Measurements from ENCODE around the gene YPEL2. TPM values are rescaled to one million over a fixed set of nuclear protein-coding genes. Genes with fewer than 3 reads are reported as not detected.

YPEL2 gene
- total and polyA plus RNA-seq, 2 of the 13 experiments (the other 11 are each of a cell fraction or from before 2014, with no cell fraction given): 8.5 to 21.1 TPM

GRCh38 chr17:59380474-59380873, 49.0 kb downstream of the YPEL2 start:
- Histone ChIP-seq H3K4me1 (ENCODE audit: insufficient read depth, low read length) (peaks cover 18% of the 10 kb centered on the region), H3K9me3 (ENCODE audit: low read length) (no peaks in the 10 kb centered on the region), H4K20me1 (ENCODE audit: insufficient read depth, low read length) (no peaks in the 10 kb centered on the region), H3K27me3 (ENCODE audit: control insufficient read depth in 1 of 2, insufficient read depth in 2 of 2, low read length in 2 of 2) (no peaks in the 10 kb centered on the region), H2AFZ (ENCODE audit: low read length) (no peak overlapping the region), H3K4me2 (ENCODE audit: low read depth, low read length) (no peak overlapping the region), H3K36me3 (replicated peaks in 1 of 2; ENCODE audit: control insufficient read depth in 1 of 2, insufficient read depth in 2 of 2, low read length in 2 of 2) (peaks cover 0 to 6% of the 10 kb centered on the region in 2 experiments; a peak in 4 of 5 replicates), H3K27ac (ENCODE audit: extremely low read length, insufficient read depth, low read length) (no peak overlapping the region), H3K79me2 (ENCODE audit: insufficient read depth, low read length) (no peaks in the 10 kb centered on the region), H3K9ac (ENCODE audit: insufficient read depth, low read depth, low read length) (no peak overlapping the region), H3K4me3 (replicated peaks in 1 of 3; ENCODE audit: insufficient read depth in 1 of 3, low read depth in 2 of 3, low read length in 3 of 3) (no peak overlapping the region)
- FAIRE-seq (no peak), ATAC-seq (no peak), DNase-seq (ENCODE audit: low spot score) (no peak)
- BruUV-seq (replicated peaks): no TSS peak
- ChIA-PET CTCF (ENCODE audit: low intra/inter-chr PET ratio, low total read pairs) (no interaction called here), POLR2A (interaction anchor here (0.6 to 1.3 kb wide), 2 partner anchors 11 to 55 kb away, joined by 3 to 4 read pairs; no protein-coding TSS in a partner anchor)
- no peak for TF ChIP-seq RAD51 (IDR thresholded peaks at IDR 0.05; ENCODE audit: borderline replicate concordance)
- no peak for TF ChIP-seq RAD21 (CRISPR knock-in tag; IDR thresholded peaks at IDR 0.05)
- no peak for TF ChIP-seq ZNF530 (CRISPR knock-in tag; IDR thresholded peaks at IDR 0.05; ENCODE audit: low read depth)
- TF ChIP-seq GATA4 (IDR thresholded peaks at IDR 0.05; ENCODE audit: borderline replicate concordance, low read depth): no peak
- no peak for TF ChIP-seq THAP9 (CRISPR knock-in tag; IDR thresholded peaks at IDR 0.05; ENCODE audit: borderline replicate concordance)
- no peak for TF ChIP-seq ZNF841 (CRISPR knock-in tag; IDR thresholded peaks at IDR 0.05; ENCODE audit: borderline replicate concordance)
- TF ChIP-seq ZBTB46 (CRISPR knock-in tag; IDR thresholded peaks at IDR 0.05; ENCODE audit: borderline replicate concordance): no peak
- no peak for TF ChIP-seq ASH2L (IDR thresholded peaks at IDR 0.05; ENCODE audit: insufficient read length, low read depth, low read length)
- TF ChIP-seq CCDC6 (CRISPR knock-in tag; IDR thresholded peaks at IDR 0.05): no peak
- TF ChIP-seq RORA (CRISPR knock-in tag; IDR thresholded peaks at IDR 0.05): no peak
- TF ChIP-seq DDIT3 (CRISPR knock-in tag; IDR thresholded peaks at IDR 0.05): no peak
- 97% methylated on average over 3 of the region's 3 CpGs for WGBS (ENCODE audit: low lambda C conversion rate)
- in situ Hi-C loops (cut with HindIII; ENCODE audit: extremely low pct_ligation_motif_present, low pct_unique_long_range_greater_than_20kb) (no loop called here), intact Hi-C loops (cut with micrococcal nuclease; ENCODE audit: unreplicated experiment) (no loop called here)
